ENCODE data around the gene RPS27.
A peak's percentile ranks its signal among the peaks of the same experiment; 100 is the strongest.
"Not testable (repeated sequence)": the region's sequence is repeated elsewhere in the genome, so short reads cannot be mapped to it uniquely, and the experiment has no call there.

The RPS27 gene

GRCh38 chr1:154006136-154006535 lies 15.6 kb downstream of the RPS27 start:
- DNase-seq (ENCODE audit: low read depth) = peak; percentile 89
- TF ChIP-seq CTCF (conservative IDR thresholded peaks at IDR 0.05; ENCODE audit: low read depth, low read length) = no peak
- no peak overlapping the region for H3K4me3 ChIP-seq (ENCODE audit: low read depth, low read length)

- DNase-seq (ENCODE audit: low read depth) = no peak
- H3K4me3 ChIP-seq (ENCODE audit: low read depth, low read length) = no peak overlapping the region
- no peak for TF ChIP-seq CTCF (conservative IDR thresholded peaks at IDR 0.05; ENCODE audit: low read depth, low read length)
Measured at GRCh38 chr1:154012129-154012528, 21.6 kb downstream of the RPS27 start.

- DNase-seq (ENCODE audit: low read depth) = not testable (repeated sequence)
Measured at GRCh38 chr1:154012543-154012942, 22.0 kb downstream of the RPS27 start.

GRCh38 chr1:154014154-154014907 lies 23.8 kb downstream of the RPS27 start:
- H3K4me3 ChIP-seq (ENCODE audit: low read depth, low read length) = no peak overlapping the region
- peak; percentile 68 for DNase-seq (ENCODE audit: low read depth)
- no peak for TF ChIP-seq CTCF (conservative IDR thresholded peaks at IDR 0.05; ENCODE audit: low read depth, low read length)

More at GRCh38 chr1:154012543-154012942, 22.0 kb downstream of the RPS27 start:
- H3K4me3 ChIP-seq (ENCODE audit: low read depth, low read length) = not testable (repeated sequence)

GRCh38 chr1:154019269-154019668 lies 28.7 kb downstream of the RPS27 start:
- DNase-seq (ENCODE audit: low read depth) = no peak
- no peak for TF ChIP-seq CTCF (conservative IDR thresholded peaks at IDR 0.05; ENCODE audit: low read depth, low read length)
- H3K4me3 ChIP-seq (ENCODE audit: low read depth, low read length) = no peak overlapping the region

GRCh38 chr1:154019940-154020339 lies 29.4 kb downstream of the RPS27 start:
- DNase-seq (ENCODE audit: low read depth) = no peak
- TF ChIP-seq CTCF (conservative IDR thresholded peaks at IDR 0.05; ENCODE audit: low read depth, low read length) = no peak
- no peak overlapping the region for H3K4me3 ChIP-seq (ENCODE audit: low read depth, low read length)

- H3K4me3 ChIP-seq (ENCODE audit: low read depth, low read length); DNase-seq (ENCODE audit: low read depth): not testable (repeated sequence)
Measured at GRCh38 chr1:154033697-154034096, 43.1 kb downstream of the RPS27 start.

Measured in choroid plexus epithelial cell (primary cell).